ENCODE measurements around the gene PITPNM3.
"Not testable (repeated sequence)": the region's sequence is repeated elsewhere in the genome, so short reads cannot be mapped to it uniquely, and the experiment has no call there.

Gene PITPNM3

DNA sequence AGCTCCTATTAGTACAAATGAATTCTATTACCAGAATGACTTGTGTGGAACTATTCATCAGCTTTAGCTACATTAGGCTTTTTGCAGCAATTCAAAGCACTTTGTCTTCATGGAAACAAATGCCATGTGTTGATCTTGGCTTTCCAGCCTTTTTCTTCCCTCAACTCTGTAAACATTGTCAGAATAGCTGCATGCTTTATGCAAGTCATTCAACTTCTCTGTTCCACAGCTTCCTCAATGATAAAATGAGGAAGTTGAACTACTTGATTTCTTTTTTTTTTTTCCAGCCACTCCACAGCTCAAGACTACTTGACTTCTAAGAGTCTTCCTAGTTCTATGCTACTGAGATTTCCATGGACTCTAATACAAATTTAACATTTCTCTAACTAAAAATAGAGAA, 43.0 kb upstream of the PITPNM3 start:
- Histone ChIP-seq H3K4me1 (ENCODE audit: low read depth, poor library complexity, severe bottlenecking) (no peaks in the 10 kb centered on the region), H2AFZ (ENCODE audit: low read depth) (no peak overlapping the region), H3K27me3 (ENCODE audit: insufficient read depth, low read depth) (no peaks in the 10 kb centered on the region), H3K9ac (no peak overlapping the region), H4K20me1 (ENCODE audit: insufficient read depth) (no peaks in the 10 kb centered on the region), H3K79me2 (ENCODE audit: insufficient read depth, low read depth) (no peaks in the 10 kb centered on the region), H3K4me2 (no peak overlapping the region), H3K36me3 (ENCODE audit: insufficient read depth) (no peaks in the 10 kb centered on the region), H3K4me3 (IDR thresholded peaks at IDR 0.05; ENCODE audit: insufficient read depth, low read depth, low read length) (no peak overlapping the region), H3K27ac (no peak overlapping the region)
- no peak for TF ChIP-seq CTCF (conservative IDR thresholded peaks at IDR 0.05; ENCODE audit: low read depth, low read length)

DNA sequence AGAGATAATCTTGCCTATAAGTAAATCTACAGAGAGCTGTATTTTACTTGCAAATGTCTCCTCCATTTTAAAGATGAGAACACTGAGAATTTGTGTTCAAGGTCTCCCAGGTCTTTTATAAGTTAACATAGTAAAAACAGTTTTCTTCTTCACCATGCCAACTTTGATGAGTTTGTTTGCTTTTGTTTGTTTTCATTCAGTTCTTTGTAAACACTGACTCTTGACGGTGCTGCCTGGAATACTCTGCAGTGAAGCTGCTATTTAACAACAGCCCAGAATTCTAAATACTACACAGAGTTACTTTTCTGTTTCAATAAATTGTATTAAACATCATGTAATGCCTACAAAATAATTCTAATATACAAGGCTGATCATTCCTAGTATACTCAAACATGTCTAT, 41.4 kb upstream of the PITPNM3 start:
- no peak overlapping the region for H3K4me2 ChIP-seq
- no peaks in the 10 kb centered on the region for H4K20me1 ChIP-seq (ENCODE audit: insufficient read depth)
- no peaks in the 10 kb centered on the region for H3K79me2 ChIP-seq (ENCODE audit: insufficient read depth, low read depth)
- no peaks in the 10 kb centered on the region for H3K36me3 ChIP-seq (ENCODE audit: insufficient read depth)
- no peak overlapping the region for H3K4me3 ChIP-seq (IDR thresholded peaks at IDR 0.05; ENCODE audit: insufficient read depth, low read depth, low read length)
- H3K9ac ChIP-seq, result no peak overlapping the region
- no peaks in the 10 kb centered on the region for H3K4me1 ChIP-seq (ENCODE audit: low read depth, poor library complexity, severe bottlenecking)
- no peak for TF ChIP-seq CTCF (conservative IDR thresholded peaks at IDR 0.05; ENCODE audit: low read depth, low read length)
- H3K27me3 ChIP-seq (ENCODE audit: insufficient read depth, low read depth), result no peaks in the 10 kb centered on the region
- H2AFZ ChIP-seq (ENCODE audit: low read depth), result no peak overlapping the region
- H3K27ac ChIP-seq, result no peak overlapping the region

DNA sequence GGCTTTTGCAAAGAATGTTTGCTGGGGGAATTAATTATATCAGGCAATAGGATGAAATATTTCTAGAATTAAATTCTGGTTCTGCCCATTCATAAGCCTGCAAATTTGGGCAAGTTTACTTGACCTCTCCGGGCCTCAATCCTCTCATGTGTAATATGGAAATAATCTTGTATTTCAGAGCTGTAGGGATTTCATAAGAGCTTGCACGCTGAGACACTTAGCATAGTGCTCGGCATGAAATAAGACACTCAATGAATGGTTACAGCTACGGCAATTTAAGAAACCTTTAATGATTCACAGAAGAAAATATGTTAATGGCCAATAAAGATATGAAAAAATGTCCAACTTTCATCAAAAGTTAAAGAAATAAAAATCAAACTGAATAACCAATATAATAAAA, 40.6 kb upstream of the PITPNM3 start:
- Histone ChIP-seq H3K79me2 (ENCODE audit: insufficient read depth, low read depth) (no peaks in the 10 kb centered on the region), H3K27me3 (ENCODE audit: insufficient read depth, low read depth) (no peaks in the 10 kb centered on the region), H2AFZ (ENCODE audit: low read depth) (no peak overlapping the region), H3K36me3 (ENCODE audit: insufficient read depth) (no peaks in the 10 kb centered on the region), H4K20me1 (ENCODE audit: insufficient read depth) (no peaks in the 10 kb centered on the region), H3K4me3 (IDR thresholded peaks at IDR 0.05; ENCODE audit: insufficient read depth, low read depth, low read length) (no peak overlapping the region), H3K27ac (no peak overlapping the region), H3K4me2 (no peak overlapping the region), H3K4me1 (ENCODE audit: low read depth, poor library complexity, severe bottlenecking) (no peaks in the 10 kb centered on the region), H3K9ac (no peak overlapping the region)
- no peak for TF ChIP-seq CTCF (conservative IDR thresholded peaks at IDR 0.05; ENCODE audit: low read depth, low read length)

DNA sequence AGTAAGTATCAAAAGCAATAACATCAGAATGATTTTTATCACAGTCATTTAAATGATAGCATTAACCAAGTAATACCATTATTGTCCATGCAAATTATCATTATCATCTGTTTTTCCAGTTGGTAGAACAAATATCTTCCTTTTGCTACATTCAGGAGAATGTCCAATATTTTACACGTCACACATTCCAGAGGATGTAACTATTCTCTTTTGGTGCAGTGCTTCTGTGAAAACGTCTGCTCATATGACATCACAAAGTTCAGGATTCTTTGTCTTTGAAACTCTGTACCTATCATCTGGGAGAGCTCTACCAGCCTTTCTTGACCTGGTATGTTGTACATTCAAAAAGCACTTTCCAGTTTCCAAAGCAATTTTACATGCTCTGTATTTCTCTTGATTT, 40.2 kb upstream of the PITPNM3 start:
- H3K27ac ChIP-seq, result no peak overlapping the region
- no peak overlapping the region for H3K9ac ChIP-seq
- no peaks in the 10 kb centered on the region for H3K36me3 ChIP-seq (ENCODE audit: insufficient read depth)
- no peak overlapping the region for H3K4me2 ChIP-seq
- no peak overlapping the region for H2AFZ ChIP-seq (ENCODE audit: low read depth)
- H3K79me2 ChIP-seq (ENCODE audit: insufficient read depth, low read depth), result no peaks in the 10 kb centered on the region
- no peaks in the 10 kb centered on the region for H3K27me3 ChIP-seq (ENCODE audit: insufficient read depth, low read depth)
- no peak overlapping the region for H3K4me3 ChIP-seq (IDR thresholded peaks at IDR 0.05; ENCODE audit: insufficient read depth, low read depth, low read length)
- H4K20me1 ChIP-seq (ENCODE audit: insufficient read depth), result no peaks in the 10 kb centered on the region
- TF ChIP-seq CTCF (conservative IDR thresholded peaks at IDR 0.05; ENCODE audit: low read depth, low read length), result no peak
- no peaks in the 10 kb centered on the region for H3K4me1 ChIP-seq (ENCODE audit: low read depth, poor library complexity, severe bottlenecking)

GRCh38 chr17:6596081-6596480, 39.7 kb upstream of the PITPNM3 start:
- Histone ChIP-seq H4K20me1 (ENCODE audit: insufficient read depth) (no peaks in the 10 kb centered on the region), H3K36me3 (ENCODE audit: insufficient read depth) (no peaks in the 10 kb centered on the region), H3K79me2 (ENCODE audit: insufficient read depth, low read depth) (no peaks in the 10 kb centered on the region), H3K4me2 (no peak overlapping the region), H3K9ac (no peak overlapping the region), H3K4me1 (ENCODE audit: low read depth, poor library complexity, severe bottlenecking) (no peaks in the 10 kb centered on the region), H3K27ac (no peak overlapping the region), H2AFZ (ENCODE audit: low read depth) (no peak overlapping the region), H3K27me3 (ENCODE audit: insufficient read depth, low read depth) (no peaks in the 10 kb centered on the region), H3K4me3 (IDR thresholded peaks at IDR 0.05; ENCODE audit: insufficient read depth, low read depth, low read length) (no peak overlapping the region)
- no peak for TF ChIP-seq CTCF (conservative IDR thresholded peaks at IDR 0.05; ENCODE audit: low read depth, low read length)

- H3K27me3 ChIP-seq (ENCODE audit: insufficient read depth, low read depth); H3K4me1 ChIP-seq (ENCODE audit: low read depth, poor library complexity, severe bottlenecking); H2AFZ ChIP-seq (ENCODE audit: low read depth); H3K79me2 ChIP-seq (ENCODE audit: insufficient read depth, low read depth); H3K9ac ChIP-seq; H3K27ac ChIP-seq; H3K36me3 ChIP-seq (ENCODE audit: insufficient read depth); H3K4me3 ChIP-seq (IDR thresholded peaks at IDR 0.05; ENCODE audit: insufficient read depth, low read depth, low read length); H4K20me1 ChIP-seq (ENCODE audit: insufficient read depth); H3K4me2 ChIP-seq: not testable (repeated sequence)
These were observed 37.0 kb upstream of the PITPNM3 start for GRCh38 chr17:6593371-6593770.
